Fibroblast of skin of left biceps (primary cell): ENCODE data around the gene ZBTB16.

Source experiments
- DNase-seq, 2 experiments: peaks; one replicate each; pipeline ENCODE4 v3.0.0-alpha.2; 2013; ENCODE audit warnings: low read depth in 2 of 2

ZBTB16 gene

DNA sequence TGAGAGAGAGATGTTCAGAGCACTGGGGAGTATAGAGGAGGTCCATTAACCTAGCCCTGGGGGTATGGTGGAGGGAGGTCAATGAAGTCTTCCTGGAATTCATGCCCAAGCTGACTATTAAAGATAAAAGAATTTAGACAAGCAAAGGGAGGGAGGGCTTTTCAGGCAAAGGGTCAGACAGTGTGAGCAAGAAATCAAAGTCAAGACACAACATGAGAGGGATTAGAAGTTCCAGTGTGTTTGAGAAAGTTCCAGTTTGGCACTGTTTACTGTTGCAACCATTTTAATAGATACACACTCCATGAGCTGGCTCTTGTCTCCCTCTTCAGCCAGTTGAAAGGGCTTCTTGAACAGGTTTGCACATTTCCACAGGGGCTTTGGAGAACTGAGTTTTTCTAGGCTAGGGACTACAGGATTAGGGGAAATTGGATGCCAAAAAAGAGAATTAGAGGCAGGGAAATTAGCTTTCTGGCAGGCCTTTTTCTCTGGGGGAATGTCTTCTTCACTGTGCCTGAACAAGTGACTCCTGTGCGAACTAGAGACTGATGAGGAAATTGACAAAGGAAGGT, 222.0 kb downstream of the ZBTB16 start:
- no peak for DNase-seq

GRCh38 chr11:114282488-114282887, 223.0 kb downstream of the ZBTB16 start:
- no peak for DNase-seq

DNA sequence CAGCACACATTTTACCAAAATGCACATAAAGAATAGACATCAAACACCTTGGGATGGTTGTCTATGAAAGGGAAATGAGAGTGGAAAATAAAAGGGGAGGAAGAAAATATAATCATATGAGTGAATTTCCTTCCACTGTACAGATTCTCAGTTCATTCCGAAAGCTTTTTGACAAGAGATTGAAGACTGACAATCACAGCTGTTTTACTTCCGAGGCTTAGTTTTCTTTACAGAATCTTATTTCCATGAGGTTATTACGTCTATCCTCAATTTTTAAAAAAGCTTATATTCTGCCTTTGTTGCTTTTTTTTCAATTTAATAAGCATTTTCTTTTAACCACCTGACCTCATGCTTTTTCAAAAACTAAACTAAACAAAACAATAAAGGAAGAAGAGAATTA, 223.9 kb downstream of the ZBTB16 start:
- DNase-seq: no peak

DNA sequence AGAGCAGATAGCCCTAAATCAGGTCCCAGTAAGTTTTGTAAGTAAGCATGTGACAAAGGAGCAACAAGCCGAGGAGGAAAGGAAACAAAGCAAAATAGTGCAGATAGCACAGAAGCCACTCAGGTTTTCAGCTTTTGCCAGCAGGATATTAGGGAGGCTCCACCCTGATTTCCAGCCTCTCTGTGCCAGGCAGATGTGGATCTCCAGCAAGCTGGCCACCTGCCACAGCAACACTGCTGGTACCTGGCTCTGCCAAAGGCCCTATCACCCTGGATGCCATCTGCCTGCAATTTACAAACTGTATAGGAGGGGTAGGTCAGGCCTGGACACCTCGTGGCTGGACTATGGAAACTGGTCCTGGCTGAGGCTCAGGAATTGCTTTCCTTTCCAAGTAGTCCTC, 224.5 kb downstream of the ZBTB16 start:
- no peak for DNase-seq

DNA sequence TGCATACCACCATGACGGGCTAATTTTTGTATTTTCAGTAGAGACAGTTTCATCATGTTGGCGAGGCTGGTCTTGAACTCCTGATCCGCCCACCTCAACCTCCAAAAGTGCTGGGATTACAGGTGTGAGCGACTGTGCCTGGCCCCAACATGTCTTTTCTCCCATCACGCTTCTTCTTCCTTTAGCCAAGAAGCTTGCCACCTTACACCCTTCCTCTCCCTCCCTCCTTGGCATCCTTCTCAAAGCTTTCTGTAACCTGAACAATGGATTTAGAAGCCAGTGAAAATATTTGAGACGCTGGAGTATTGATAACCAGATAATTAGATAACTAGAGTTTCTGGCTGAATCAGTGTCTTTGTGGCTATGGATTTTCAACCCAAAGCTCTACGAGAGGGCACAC, 225.4 kb downstream of the ZBTB16 start:
- DNase-seq: no peak

GRCh38 chr11:114285599-114285998, 226.1 kb downstream of the ZBTB16 start:
- no peak for DNase-seq

GRCh38 chr11:114286229-114286628, 226.7 kb downstream of the ZBTB16 start:
- DNase-seq: no peak

- DNase-seq: no peak
Observed at GRCh38 chr11:114287154-114287553, 227.6 kb downstream of the ZBTB16 start.

DNA sequence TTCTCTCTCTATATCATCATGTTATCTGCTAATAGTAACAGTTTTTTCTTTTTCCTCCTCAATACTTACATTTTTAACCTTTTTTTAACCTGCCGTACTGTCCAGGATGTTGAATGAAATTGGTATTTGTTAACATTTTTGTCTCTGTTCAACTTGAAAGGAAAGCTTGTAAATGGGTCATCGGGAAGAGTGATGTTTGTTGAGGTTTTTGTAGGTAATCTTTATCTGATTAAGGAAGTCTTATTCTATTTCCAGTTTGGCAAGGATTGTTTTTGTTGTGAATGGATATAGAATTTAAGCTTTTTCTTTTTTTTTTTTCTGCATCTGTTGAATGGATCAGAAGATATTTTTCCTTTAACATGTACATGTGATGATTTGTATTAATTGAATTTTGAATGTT, 228.6 kb downstream of the ZBTB16 start:
- DNase-seq: no peak

DNA sequence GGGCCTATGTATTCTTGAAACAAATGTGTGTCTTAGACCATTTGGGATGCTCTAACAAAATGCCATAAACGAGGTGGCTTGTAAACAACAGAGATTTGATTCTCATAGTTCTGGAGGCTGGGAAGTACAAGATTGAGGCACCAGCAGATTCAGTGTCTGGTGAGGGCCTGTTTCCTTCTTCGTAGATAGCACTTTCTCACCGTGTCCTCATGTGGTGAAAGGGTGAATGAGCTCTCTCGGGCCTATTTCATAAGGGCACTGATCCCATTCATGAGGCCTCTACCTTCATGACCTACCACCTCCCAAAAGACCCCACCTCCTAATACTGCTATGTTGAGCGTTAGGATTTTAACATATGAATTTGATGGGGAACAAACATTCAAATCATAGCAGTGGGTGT, 230.3 kb downstream of the ZBTB16 start:
- no peak for DNase-seq

DNA sequence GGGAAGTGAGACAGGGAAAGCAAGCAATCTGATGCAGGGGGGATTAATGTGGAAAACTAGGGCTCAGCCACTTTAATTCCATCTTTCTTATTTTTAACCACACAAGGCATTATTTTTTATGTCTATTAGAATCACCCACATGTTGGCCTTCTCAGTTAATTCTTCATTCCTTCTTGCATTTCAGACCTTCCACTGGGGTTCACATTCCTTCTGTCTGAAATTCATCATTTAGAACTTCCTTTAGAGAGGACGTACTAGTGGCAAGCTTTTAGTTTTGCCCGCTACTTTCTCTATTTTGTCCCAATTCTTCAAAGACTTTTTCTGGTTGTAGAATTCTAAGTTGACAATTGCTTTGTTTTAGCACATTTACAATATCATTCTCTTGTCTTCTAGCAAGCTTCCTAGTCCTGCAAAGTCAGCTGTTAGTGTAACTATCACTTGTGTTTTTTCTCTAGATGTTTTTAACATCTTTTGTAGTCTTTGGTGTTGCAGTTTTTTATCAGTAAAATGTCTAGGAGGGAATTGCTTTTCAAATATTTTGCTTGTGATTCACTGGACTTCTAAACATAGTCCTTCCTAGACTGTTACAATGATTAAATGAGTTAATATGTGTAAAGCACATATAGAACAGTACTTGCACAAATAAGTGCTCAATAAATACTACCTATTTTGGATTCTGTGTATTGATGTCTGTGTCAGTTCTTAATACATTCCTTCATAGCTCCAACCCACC, 231.2 kb downstream of the ZBTB16 start:
- DNase-seq: no peak

GRCh38 chr11:114291381-114291780, 231.9 kb downstream of the ZBTB16 start:
- DNase-seq: no peak

DNA sequence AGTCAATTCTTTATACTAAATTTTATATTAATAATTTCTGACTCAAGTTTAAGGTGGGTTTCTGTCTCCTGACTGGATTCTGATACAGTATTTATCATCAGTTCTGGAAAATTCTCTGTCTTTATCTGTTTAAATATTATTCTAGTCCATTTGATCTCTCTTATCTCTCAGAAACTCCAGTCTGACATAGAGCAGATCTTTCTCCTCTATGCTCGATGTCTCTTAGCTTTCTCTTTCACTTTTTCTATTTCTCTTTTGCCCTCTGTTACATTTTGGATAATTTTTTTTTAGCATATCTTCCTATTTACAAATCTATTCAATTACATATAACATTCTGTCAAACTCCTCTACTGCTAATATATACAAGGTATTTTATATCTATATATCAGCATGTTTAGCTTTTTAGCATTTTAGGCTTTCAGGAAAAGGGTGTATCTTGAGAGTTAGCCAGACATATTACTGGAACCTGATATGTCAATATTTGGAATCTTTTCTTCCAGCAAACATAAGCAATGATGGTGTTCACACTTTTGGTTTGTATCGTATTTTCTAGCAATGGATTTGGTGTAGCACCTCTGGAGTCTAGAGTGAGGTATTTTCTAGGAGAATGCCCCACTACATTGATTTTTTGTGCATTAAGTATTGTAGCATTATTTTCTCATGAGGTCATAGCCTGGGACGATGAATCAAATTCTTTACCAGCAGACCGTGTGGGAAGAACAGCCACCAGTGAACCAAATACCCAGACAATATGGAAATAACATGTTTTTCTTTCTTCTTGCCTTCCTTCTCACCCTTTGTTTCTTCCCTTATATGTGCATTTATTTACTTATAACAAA, 232.6 kb downstream of the ZBTB16 start:
- peak; percentile 78 to 79 for DNase-seq

DNA sequence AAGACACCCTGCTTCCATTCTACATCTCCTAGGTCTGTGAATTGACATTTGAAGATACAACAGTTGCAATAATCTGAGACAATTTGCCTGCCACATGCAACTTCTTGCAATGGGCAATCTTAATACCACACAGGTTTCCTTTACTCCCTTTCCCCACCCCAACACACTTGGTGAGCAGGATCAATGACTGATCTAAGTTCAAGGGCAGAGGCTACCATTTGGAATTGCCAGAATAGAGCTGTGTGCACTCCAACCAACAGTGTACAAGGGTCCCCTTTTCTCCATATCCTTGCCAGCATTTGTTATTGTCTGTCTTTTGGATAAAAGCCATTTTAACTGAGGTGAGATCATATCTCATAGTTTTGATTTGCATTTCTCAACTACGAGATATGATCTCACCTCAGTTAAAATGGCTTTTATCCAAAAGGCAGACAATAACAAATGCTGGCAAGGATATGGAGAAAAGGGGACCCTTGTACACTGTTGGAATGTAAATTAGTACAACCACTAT, 233.7 kb downstream of the ZBTB16 start:
- no peak for DNase-seq

DNA sequence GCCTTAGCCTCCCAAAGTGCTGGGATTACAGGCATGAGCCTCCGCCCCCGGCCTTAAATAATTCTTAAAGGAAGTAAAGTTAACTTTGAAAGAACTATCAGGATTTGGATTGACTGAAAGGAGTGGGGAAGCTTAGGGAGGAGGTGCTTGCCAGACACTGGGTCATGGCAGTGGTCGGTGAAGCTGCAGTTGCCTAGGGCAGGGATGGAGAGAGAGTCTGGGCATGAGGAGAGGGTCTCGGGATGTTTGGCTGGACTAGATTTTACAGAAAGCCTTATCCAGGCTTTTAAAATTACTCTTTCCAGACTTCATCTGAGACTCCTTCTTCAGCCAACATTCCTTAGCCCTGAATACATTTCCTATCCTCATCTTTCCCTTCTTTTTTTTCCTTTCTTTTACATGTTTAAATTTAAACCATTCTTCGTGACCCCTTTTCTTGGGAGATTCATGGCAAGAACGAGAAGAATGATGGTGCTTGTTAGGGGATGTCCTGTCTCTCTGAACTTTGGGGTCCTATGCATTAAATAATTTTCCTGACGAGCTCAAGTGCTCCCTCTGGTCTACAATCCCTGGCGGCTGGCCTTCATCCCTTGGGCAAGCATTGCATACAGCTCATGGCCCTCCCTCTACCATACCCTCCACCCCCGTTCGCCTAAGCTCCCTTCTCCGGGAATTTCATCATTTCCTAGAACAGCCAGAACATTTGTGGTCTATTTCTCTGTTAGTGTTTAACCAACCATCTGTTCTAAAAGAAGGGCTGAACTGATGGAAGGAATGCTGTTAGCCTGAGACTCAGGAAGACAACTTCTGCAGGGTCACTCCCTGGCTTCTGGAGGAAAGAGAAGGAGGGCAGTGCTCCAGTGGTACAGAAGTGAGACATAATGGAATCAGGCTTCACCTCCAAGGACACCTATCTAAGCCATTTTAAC, 236.4 kb downstream of the ZBTB16 start, which contains the start of gene NNMT:
Gene NNMT, plus strand, starts transcription at position 724 of the 929 bp plus-strand sequence. Its CDS starts 158 bp downstream, at position 882.
- peak; percentile 99 for DNase-seq

- no peak for DNase-seq
Observed at GRCh38 chr11:114296605-114297372, 237.3 kb downstream of the ZBTB16 start.

GRCh38 chr11:114297806-114298709, 238.5 kb downstream of the ZBTB16 start:
- no peak for DNase-seq

DNA sequence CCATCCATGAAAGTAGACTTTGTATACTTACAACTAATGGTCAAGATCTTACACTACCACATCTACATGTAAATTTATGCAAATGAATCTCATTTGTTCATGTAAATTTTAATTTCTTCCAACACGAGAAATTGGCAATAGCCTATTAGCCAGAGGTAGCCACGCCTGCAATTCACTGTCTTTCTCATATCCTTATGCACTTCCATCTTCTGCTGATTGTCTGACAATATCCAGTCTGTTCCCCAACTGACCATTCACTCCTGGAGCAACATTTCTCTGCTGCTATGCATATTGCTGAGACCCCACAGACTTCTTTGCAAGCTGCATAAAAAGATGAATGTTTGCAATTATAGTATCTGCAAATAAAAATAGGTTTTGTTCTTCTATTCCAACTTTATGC, 239.2 kb downstream of the ZBTB16 start:
- no peak for DNase-seq
